Type B pancreatic cell (in vitro differentiated cells): ENCODE data around the gene ACER3. TPM values are rescaled to one million over a fixed set of nuclear protein-coding genes. Genes with fewer than 3 reads are reported as not detected.

ENCODE experiments used
- DNase-seq: peaks from one replicate; pipeline ENCODE4 v3.0.0; 2021; ENCODE audit warnings: mixed read lengths; ENCODE audit not compliant: unreplicated experiment; ENCODE audit errors: extremely low spot score
- H3K27ac Mint-ChIP-seq: 2 replicates; pipeline ENCODE4 v1.8.0; 2021; ENCODE audit warnings: mild to moderate bottlenecking, mixed read lengths
- H3K27me3 Mint-ChIP-seq: 2 replicates; pipeline ENCODE4 v1.8.0; 2021; ENCODE audit warnings: mixed read lengths
- H3K36me3 Mint-ChIP-seq: 2 replicates; pipeline ENCODE4 v1.8.0; 2021; ENCODE audit warnings: mixed read lengths
- H3K4me1 Mint-ChIP-seq: one replicate; pipeline ENCODE4 v1.8.0; 2021; ENCODE audit warnings: mixed read lengths; ENCODE audit not compliant: unreplicated experiment
- H3K4me3 Mint-ChIP-seq: 2 replicates; pipeline ENCODE4 v1.8.0; 2021; ENCODE audit warnings: mild to moderate bottlenecking, mixed read lengths
- H3K9me3 Mint-ChIP-seq: 2 replicates; pipeline ENCODE4 v1.8.0; 2021; ENCODE audit warnings: mixed read lengths
- CTCF ChIP-seq: fragments of 200-600 bp; sonication (generic); conservative IDR thresholded peaks from 2 replicates; pipeline ENCODE4 v1.5.0; 2021; ENCODE audit warnings: antibody characterized with exemption, mild to moderate bottlenecking
- total RNA-seq: library from RNA; stranded (reverse); gene quantifications from 2 replicates; pipeline ENCODE4 v1.2.1, GENCODE V29; 2021; ENCODE audit warnings: low replicate concordance

ACER3 gene
- total RNA-seq, 1 donor from 2014 or later, result 25.7 TPM

- Mint-ChIP-seq H3K27me3 (no peaks in the 10 kb centered on the region), H3K4me1 (no peaks in the 10 kb centered on the region), H3K9me3 (no peaks in the 10 kb centered on the region), H3K27ac (no peak overlapping the region), H3K4me3 (no peak overlapping the region), H3K36me3 (peaks cover 15% of the 10 kb centered on the region)
- no peak for DNase-seq
- no peak for TF ChIP-seq CTCF
Observed at GRCh38 chr11:76990628-76991027, 129.9 kb downstream of the ACER3 start.

DNA sequence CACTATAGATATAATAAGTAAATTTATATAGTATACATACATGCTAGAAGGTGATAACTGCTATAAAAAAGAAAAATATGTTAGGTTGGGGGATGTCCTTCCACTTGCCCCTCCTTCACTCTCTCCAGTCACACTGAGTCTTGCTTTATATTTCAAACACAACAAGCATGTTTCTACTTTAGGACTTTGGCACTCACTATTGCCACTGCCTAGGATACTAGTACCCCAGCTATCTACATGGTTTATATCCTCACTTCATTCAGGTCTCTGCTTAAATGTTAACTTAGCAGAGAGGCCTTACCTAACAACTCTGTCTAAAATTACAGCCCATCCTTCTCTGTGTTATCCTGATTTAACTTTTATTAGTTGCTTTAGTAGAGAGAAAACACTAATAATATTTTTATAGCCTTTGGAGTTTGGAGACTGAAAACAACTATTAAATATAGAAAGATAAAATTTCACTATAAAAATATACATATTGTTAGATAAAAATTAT is 134.4 kb downstream of the ACER3 start:
- Mint-ChIP-seq H3K4me3 (no peak overlapping the region), H3K27me3 (no peaks in the 10 kb centered on the region), H3K36me3 (peaks cover 11% of the 10 kb centered on the region), H3K9me3 (no peaks in the 10 kb centered on the region), H3K27ac (no peak overlapping the region), H3K4me1 (no peaks in the 10 kb centered on the region)
- no peak for TF ChIP-seq CTCF
- no peak for DNase-seq

DNA sequence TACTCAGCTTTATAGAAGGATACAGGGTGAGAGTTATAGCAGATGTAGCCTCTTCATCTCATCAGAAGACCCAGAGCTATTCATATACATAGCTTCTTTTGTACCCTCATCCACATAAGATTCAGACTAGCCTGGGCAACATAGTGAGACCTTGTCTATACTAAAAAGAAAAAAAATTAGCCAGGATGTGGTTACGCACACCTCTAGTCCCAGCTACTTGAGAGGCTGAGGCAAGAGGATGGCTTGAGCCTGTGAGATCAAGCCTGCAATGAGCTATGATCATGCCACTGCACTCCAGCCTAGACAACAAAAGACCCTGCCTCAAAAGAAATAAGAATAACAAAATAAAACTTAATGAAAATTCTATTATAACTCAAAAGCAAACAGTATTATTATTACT is 136.8 kb downstream of the ACER3 start:
- no peaks in the 10 kb centered on the region for H3K27me3 Mint-ChIP-seq
- H3K4me1 Mint-ChIP-seq, result no peaks in the 10 kb centered on the region
- TF ChIP-seq CTCF, result no peak
- DNase-seq, result no peak
- no peak overlapping the region for H3K27ac Mint-ChIP-seq
- H3K4me3 Mint-ChIP-seq, result no peak overlapping the region
- no peaks in the 10 kb centered on the region for H3K9me3 Mint-ChIP-seq
- peaks cover 8% of the 10 kb centered on the region for H3K36me3 Mint-ChIP-seq

DNA sequence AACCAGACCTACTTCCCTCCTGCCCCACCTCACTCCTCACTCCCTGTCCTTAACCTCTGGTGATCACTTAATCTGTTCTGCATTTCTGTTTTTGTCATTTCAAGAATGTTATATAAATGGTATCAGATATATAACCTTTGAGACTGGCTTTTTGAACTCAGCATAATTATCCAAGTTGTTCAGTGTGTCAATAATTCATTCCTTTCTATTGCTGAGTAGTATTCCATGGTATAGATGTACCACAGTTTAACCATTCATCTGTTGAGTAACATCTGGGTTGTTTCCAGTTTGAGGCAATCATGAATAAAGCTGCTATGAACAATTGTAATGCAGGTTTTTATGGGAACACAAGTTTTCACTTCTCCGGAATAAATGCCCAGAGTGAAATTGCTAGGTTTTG is 138.9 kb downstream of the ACER3 start:
- no peaks in the 10 kb centered on the region for H3K9me3 Mint-ChIP-seq
- TF ChIP-seq CTCF, result no peak
- H3K4me1 Mint-ChIP-seq, result no peaks in the 10 kb centered on the region
- no peak for DNase-seq
- H3K27me3 Mint-ChIP-seq, result no peaks in the 10 kb centered on the region
- no peak overlapping the region for H3K27ac Mint-ChIP-seq
- no peak overlapping the region for H3K4me3 Mint-ChIP-seq
- peaks cover 12% of the 10 kb centered on the region for H3K36me3 Mint-ChIP-seq

DNA sequence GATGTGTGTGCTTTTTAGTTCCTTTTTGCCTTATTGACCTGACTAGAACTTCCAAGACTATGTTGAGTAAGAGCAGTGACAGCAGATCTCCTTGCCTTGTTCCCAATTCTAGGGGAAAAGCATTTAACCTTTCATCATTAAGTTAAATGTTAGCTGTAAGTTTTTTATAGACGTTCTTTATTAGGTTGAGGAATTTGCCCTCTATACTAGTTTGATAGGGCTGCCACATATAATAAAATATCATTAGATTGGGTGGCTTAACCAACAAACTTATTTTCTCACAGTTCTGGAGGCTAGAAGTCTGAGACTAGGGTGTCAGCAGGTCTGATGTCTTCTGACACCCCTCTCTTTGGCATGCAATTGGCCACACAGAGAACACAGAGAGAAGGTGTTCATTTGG is 140.9 kb downstream of the ACER3 start:
- H3K27me3 Mint-ChIP-seq, result no peaks in the 10 kb centered on the region
- H3K36me3 Mint-ChIP-seq, result peaks cover 17% of the 10 kb centered on the region
- DNase-seq, result no peak
- H3K9me3 Mint-ChIP-seq, result no peaks in the 10 kb centered on the region
- H3K27ac Mint-ChIP-seq, result no peak overlapping the region
- H3K4me3 Mint-ChIP-seq, result no peak overlapping the region
- no peaks in the 10 kb centered on the region for H3K4me1 Mint-ChIP-seq
- no peak for TF ChIP-seq CTCF

DNA sequence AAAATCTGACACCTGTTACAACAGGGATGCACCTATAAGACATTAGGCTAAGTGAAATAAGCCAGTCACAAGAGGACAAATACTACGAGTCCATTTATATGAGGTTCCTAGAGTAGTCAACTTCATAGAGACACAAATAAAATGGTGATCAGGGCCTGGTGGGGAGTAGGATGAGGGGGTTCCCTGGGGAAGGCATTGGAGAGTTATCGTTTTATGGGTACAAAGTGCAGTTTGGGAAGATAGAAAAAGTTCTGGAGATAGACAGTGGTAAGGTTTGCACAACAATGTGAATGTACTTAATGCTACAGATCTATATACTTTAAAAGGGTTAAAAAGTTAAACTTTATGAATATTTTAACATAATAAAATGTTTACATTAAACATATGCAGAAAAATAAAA is 142.1 kb downstream of the ACER3 start:
- DNase-seq, result no peak
- TF ChIP-seq CTCF, result no peak
- H3K9me3 Mint-ChIP-seq, result no peaks in the 10 kb centered on the region
- H3K27ac Mint-ChIP-seq, result no peak overlapping the region
- H3K36me3 Mint-ChIP-seq, result peaks cover 18% of the 10 kb centered on the region
- H3K4me3 Mint-ChIP-seq, result no peak overlapping the region
- H3K27me3 Mint-ChIP-seq, result no peaks in the 10 kb centered on the region
- H3K4me1 Mint-ChIP-seq, result no peaks in the 10 kb centered on the region
